Ishikawa (cell line): Measurements from ENCODE around the gene SLC25A48.

Experiments used
- CEBPB ChIP-seq: IDR thresholded peaks from 2 replicates; pipeline ENCODE4 v1.6.1; 2012
- CREB1 ChIP-seq: IDR thresholded peaks from 2 replicates; pipeline ENCODE4 v1.6.1; 2012; ENCODE audit warnings: low read depth
- EGR1 ChIP-seq: IDR thresholded peaks from 2 replicates; pipeline ENCODE4 v1.6.1; 2012
- EP300 ChIP-seq: IDR thresholded peaks from 2 replicates; pipeline ENCODE4 v1.6.1; 2012; ENCODE audit warnings: borderline replicate concordance
- FOXM1 ChIP-seq: IDR thresholded peaks from 2 replicates; pipeline ENCODE4 v1.6.1; 2012; ENCODE audit warnings: low read depth, borderline replicate concordance
- NFIC ChIP-seq: IDR thresholded peaks from 2 replicates; pipeline ENCODE4 v1.6.1; 2012
- RAD21 ChIP-seq: IDR thresholded peaks from 2 replicates; pipeline ENCODE4 v1.6.1; 2012; ENCODE audit warnings: low read depth
- REST ChIP-seq: IDR thresholded peaks from 2 replicates; pipeline ENCODE4 v1.6.1; 2012; ENCODE audit warnings: low read depth, mild to moderate bottlenecking
- TAF1 ChIP-seq: IDR thresholded peaks from 2 replicates; pipeline ENCODE4 v1.6.1; 2012; ENCODE audit warnings: low read depth, mild to moderate bottlenecking
- TCF12 ChIP-seq: IDR thresholded peaks from 2 replicates; pipeline ENCODE4 v1.6.1; 2012; ENCODE audit warnings: low read depth
- TEAD4 ChIP-seq: IDR thresholded peaks from 2 replicates; pipeline ENCODE4 v1.6.1; 2012
- USF1 ChIP-seq: IDR thresholded peaks from 2 replicates; pipeline ENCODE4 v1.6.1; 2012
- YY1 ChIP-seq: IDR thresholded peaks from 2 replicates; pipeline ENCODE4 v1.6.1; 2012; ENCODE audit warnings: low read depth
- ZBTB7A ChIP-seq: IDR thresholded peaks from 2 replicates; pipeline ENCODE4 v1.6.1; 2012; ENCODE audit warnings: low read depth
- TF ChIP-seq, protein P1 (sequence below): IDR thresholded peaks from 2 replicates; pipeline ENCODE4 v1.6.1; 2012

The SLC25A48 gene

DNA sequence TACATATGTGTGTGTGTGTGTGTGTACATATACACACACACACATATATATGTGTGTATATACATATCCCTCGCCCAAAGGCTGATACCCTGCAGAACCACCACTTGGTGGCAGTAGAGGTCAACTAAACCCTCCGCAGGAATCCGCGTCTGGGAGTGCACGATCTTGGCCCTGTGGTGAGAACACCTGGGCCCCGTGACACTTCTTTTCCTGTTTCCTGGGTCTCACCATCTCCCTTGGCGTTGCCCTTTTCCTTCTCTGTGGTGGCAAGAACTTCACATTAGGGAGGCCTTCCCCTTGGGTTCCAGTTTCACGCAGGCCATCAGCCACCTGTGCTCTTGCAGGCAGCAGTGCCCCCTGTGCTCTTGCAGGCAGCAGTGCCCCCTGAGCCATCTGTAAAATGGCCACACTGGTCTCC lies 53.0 kb downstream of the SLC25A48 start:
- TF ChIP-seq RAD21 (peak; percentile 87), CEBPB (no peak)

DNA sequence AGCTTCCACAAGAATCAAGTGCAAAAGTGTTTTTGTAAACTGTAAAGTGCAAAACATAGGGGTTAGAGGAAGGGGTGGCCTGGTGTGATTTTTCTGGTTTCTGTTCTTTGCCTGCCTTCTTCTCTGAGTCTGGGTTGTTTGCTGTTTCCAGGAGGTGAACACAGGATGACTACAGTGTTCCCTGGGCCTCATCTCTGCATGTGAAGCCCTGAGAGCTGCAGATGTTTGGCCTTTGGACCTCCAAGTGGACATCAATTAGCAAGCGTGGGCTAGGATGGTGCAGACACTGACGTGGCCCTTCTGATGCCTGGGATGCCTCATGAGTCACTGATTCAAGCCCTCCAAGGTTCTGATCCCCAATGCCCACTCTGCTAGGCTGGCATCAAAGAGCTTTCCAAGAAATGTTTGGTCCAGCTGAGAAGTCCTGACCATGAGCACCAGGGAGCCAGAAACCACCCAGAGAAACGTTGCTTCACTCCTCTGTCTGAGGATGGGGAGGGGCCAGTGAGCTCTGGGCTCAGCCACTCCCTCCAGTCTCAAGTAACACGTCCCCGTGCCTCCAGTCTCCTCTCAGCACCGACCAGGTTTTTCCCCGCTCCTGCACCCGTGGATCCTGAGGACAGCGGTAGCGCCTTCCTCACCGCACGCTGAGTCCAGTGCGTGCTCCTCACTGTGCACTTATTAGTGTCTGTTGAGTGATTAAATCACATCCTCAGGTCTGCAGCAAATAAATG lies 53.6 kb downstream of the SLC25A48 start:
- TF ChIP-seq CEBPB, result no peak
- no peak for TF ChIP-seq EP300
- no peak for TF ChIP-seq EGR1
- no peak for TF ChIP-seq FOXM1

DNA sequence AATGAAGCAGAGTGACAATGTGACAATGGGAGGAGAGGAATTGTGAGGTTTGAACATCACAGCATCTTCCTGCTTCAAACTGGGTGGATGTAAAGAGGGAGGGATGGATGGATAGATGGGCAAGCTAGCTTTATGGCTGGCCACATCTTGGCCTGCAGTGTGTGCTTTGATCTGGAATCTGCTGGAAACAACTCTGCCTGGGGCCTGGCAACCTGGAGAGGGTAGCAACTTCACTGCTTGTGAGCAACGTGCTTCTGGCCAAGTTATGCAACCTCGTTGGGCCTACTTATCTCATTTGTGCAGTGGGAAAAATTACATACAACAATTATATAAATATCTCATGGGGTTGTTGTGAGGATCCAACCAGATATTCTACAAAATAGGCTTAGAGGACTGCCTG lies 55.8 kb downstream of the SLC25A48 start:
- TF ChIP-seq YY1, result no peak

- TF ChIP-seq REST (no peak), NFIC (no peak), EGR1 (no peak), CREB1 (no peak), TEAD4 (no peak), FOXM1 (no peak), EP300 (no peak), USF1 (no peak), CEBPB (no peak), ZBTB7A (no peak), YY1 (no peak), TAF1 (no peak), TCF12 (no peak), RAD21 (no peak)
- TF ChIP-seq, protein P1, sequence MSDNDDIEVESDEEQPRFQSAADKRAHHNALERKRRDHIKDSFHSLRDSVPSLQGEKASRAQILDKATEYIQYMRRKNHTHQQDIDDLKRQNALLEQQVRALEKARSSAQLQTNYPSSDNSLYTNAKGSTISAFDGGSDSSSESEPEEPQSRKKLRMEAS, result no peak
Measured at GRCh38 chr5:135890867-135891266, 56.4 kb downstream of the SLC25A48 start.

- TF ChIP-seq YY1, result no peak
- no peak for TF ChIP-seq EGR1
- TF ChIP-seq TAF1, result no peak
- TF ChIP-seq EP300, result no peak
- no peak for TF ChIP-seq TCF12
- no peak for TF ChIP-seq FOXM1
- TF ChIP-seq TEAD4, result no peak
- TF ChIP-seq CEBPB, result no peak
- TF ChIP-seq NFIC, result no peak
- no peak for TF ChIP-seq RAD21
- TF ChIP-seq ZBTB7A, result no peak
- no peak for TF ChIP-seq USF1
- TF ChIP-seq, protein P1, result no peak
- no peak for TF ChIP-seq REST
Measured at GRCh38 chr5:135891268-135891667, 56.8 kb downstream of the SLC25A48 start.

DNA sequence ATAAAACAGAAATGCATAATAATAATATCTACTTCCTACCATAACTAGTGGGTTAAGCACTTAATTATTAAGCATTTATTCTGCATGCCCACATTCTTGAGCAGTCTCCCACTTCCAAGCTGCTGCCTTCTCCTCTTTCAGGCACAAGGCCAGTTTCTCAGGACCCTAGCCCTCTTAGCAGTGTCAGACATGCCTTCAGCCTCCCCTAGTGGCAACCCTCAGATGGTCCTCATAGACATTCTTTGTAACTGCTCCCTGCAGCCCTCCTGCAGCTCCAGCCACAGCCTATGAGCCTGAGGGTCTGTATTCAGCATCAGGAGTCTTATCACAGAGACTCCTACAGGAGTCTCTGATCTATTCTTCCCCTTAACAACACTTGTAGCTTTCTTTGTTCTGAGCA lies 57.3 kb downstream of the SLC25A48 start:
- no peak for TF ChIP-seq FOXM1
- TF ChIP-seq, protein P1, result no peak
- TF ChIP-seq CREB1, result no peak
- no peak for TF ChIP-seq RAD21
- TF ChIP-seq REST, result no peak
- no peak for TF ChIP-seq ZBTB7A
- TF ChIP-seq EP300, result no peak
- TF ChIP-seq CEBPB, result no peak
- TF ChIP-seq USF1, result no peak
- TF ChIP-seq NFIC, result no peak
- TF ChIP-seq EGR1, result no peak
- no peak for TF ChIP-seq YY1
- TF ChIP-seq TCF12, result no peak
- no peak for TF ChIP-seq TEAD4
